Stimulated activated CD8-positive, alpha-beta memory T cell treated with anti-CD3 and anti-CD28 coated beads, Interleukin-15, amount 100 ng/mL, for 4 hours (primary cell): Measurements from ENCODE around the gene ALKBH5.
A peak's percentile ranks its signal among the peaks of the same experiment; 100 is the strongest.

ENCODE experiments used
- DNase-seq, 2 donors: peaks; one replicate each; pipeline ENCODE4 v3.0.0-alpha.2; 2020; ENCODE audit warnings: low read depth in 2 of 2

Gene ALKBH5

DNA sequence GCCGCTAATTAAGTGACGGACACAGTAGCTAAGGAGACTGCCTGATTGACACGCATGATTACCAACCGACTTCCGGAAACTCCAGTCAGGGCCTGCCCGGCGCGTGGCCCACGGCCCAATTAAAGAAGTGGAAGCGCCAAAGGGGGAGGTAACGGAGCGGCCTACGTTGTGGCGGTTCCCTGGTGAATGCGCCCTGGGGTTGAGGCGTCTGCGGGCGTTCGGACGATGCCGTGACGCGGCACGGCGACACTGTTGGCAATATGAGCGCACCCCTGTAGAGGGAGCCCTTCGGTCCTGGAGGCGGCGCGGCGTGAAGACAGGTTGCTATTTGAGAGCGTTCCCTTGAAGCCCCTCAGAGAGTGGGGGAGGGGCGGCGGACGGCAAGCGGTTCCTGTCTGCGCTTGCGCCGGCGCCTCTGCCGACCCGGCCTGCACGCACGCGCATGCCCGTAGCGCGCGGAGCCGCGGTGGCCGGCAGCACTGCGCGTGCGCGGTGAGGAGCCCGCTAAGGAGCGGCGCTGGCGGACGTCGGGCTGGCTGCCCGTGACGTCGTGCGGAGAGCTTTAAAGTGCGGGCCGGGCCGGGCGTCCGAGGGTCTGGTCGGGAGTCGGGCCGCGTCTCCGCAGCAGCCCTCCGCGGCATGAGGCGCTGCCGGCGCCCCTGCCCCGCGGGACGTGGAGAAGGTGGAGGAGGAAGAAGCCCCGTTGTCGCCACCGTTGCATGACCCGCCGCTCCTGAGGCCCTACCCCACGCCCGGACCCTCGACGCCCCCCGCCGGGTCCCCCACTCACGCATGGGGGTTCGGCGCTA lies at the start of gene ALKBH5:
TSS of gene ALKBH5 (plus strand) at position 495 of the 809 bp plus-strand sequence. CDS start 416 bp downstream, outside the sequence.
- DNase-seq, result peak; percentile 95 to 96

DNA sequence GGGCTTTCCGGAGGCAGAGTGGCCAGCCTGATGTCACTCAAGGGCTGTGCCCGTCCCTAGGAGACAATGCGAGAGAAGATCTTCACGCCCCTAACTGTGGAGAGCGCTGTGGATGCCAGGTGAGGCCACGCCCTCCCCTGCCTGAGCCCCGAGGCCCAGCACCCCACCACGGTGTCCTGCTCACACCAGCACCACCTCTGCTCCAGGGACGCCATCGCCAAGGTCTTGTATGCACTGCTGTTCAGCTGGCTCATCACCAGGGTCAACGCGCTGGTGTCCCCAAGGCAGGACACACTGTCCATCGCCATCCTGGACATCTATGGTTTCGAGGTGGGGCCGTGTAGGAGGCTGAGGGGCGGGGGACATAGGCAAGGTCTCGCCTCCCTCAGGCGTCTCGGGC lies 47.3 kb upstream of the ALKBH5 start:
- DNase-seq, result no peak

DNA sequence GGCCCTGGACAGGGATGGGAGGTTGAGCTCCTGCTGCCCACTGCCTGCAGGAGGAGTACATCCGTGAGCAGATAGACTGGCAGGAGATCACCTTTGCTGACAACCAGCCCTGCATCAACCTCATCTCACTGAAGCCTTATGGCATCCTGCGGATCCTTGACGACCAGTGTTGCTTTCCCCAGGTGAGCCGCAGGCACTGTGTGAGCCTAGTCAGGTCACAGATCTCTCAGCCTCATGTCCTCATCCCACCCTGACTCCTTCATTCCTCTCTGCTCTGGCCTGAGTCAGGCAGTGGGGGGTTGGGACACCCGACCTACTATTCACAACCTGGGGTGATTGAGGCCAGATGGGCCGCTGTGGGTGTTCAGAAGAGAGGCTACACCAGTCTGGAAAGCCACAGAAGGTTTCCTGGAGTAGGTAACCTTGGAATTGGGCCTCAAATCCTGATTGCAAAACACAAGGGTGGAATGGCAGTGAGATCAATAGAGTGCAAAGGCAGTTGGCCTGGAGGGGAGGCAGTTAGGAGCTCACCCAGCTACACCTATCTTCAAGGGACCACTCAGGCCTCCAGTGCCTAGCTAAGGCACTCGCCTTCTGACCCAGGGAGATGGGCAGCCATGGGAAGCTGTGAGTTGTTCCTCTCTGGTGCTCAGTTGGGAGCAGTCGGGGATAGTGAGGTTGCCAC lies 45.4 kb upstream of the ALKBH5 start:
- DNase-seq, result no peak

- no peak for DNase-seq
Observed at GRCh38 chr17:18139092-18139491, 44.5 kb upstream of the ALKBH5 start.

DNA sequence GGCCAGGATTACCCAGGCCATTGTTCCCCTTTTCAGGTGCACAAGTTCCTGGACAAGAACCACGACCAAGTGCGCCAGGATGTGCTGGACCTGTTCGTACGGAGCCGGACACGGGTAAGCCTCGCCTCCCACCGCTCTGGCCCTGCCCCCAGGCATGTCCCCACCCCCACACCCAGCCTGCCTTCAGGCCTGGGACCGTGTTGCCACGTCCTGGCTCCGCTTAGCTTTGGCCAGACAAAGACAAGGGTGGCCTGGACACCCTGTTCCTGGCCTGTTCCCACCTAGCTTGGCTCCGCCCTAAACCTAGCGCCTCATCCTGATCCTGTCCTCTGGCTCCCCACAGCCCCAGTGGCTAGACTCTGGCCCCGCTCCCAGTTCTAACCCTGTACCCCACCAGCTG lies 44.1 kb upstream of the ALKBH5 start:
- DNase-seq, result no peak

GRCh38 chr17:18139949-18140348 lies 43.7 kb upstream of the ALKBH5 start:
- DNase-seq, result no peak

GRCh38 chr17:18140648-18141047 lies 43.0 kb upstream of the ALKBH5 start:
- DNase-seq, result no peak

DNA sequence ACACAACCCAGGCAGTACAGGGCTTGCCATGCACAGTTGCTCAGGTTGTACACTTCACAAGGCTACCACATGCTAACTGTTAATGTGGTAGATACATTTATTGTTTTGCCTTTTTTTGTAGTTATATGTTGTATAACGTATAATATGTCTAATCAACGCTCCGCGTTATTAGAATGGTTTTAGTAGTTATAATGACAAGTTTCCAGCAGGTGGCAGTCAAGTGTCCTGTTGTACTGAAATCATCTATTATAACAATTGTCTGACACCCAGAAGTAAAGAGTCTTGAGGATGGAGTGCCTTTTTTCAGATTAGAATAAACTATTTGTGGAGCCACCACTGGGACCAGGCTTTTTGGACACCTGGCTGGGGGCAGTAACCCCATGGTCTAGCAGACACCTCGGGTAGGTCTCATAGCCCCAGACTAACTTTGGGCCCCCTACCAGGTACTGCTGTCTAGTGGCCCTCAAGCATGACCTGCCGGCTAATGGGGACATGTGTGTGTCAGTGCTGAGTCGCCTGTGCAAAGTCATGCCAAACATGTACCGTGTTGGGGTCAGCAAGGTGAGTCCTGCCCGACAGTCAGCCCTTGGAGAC lies 42.3 kb upstream of the ALKBH5 start:
- DNase-seq, result no peak

DNA sequence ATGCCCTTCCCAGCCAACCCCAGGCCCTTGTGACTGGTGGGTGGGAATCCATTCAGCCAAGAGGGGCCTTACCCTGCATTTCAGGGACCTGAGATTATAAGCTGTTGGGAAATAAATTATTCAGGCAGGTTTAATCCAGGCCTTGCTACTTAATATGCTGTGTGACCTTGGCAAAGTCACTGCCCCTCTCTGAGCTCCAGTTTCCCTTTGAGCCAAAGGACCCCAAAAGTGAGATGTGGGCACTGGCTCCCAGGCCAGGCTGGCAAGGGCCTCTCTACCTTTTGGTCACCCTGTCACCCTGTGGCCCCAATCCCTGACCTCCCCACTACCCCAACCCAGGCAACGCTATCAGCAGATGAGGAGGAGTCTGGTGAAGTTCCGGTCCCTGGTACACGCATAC lies 41.2 kb upstream of the ALKBH5 start:
- DNase-seq, result no peak

DNA sequence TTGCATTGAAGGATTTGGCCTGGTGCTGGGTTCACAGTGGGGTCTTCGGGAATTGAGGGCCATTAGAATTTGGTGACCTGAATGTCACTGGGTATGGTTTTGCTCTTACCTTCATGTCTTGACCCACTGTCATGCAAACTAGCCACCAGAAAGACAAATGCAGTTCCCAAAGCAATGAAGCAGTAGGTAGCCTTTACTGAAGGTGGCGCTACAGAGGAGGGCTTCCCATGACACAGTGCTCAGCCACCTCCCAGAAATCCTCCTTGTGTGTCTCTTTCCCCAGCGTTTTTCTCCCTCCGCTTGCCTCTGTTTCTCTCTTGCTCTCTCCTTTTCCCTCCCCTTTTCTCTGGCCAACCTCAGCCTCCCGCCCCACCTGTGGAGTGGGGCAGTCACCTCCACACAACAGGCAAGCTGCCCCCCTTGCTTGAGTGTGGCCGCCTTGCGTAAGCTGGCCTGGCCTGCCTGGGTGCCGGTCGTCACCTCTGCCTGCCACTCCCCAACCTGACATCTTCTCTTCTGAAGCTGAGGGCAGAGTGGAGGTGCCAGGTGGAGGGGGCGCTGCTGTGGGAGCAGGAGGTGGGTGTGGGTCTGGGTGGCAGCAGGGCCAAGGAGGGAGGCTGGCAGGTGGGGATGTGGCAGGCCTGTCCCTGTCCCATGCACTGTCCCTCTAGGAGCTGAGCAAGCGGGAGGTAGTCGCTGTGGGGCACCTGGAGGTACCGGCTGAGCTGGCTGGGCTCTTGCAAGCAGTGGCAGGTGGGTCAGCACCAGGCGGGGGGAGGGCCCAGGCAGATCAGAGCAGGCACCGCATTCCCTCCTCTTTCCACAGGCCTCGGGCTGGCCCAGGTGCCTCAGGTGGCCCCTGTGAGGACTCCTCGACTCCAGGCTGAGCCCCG lies 40.3 kb upstream of the ALKBH5 start:
- no peak for DNase-seq

GRCh38 chr17:18144261-18144660 lies 39.4 kb upstream of the ALKBH5 start:
- no peak for DNase-seq

DNA sequence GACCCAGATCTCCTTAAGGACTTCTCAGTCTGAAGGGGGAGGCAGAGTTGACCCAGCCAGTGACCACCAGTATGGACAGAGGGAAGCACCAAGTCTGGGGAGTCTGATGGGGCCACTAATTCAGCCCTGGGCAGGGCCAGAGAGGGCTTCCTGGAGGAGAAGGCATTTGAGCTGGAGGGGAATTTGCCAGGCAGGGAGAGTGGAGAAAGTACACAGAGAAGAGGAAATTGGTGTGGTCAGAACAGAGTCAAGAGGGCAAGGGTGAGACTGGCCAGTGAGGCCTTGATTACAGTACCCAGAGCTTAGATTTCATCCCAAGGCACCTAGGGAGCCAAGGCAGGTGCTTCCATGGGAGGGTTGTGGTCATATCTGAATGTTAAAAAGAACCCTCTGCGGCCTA lies 38.8 kb upstream of the ALKBH5 start:
- no peak for DNase-seq

DNA sequence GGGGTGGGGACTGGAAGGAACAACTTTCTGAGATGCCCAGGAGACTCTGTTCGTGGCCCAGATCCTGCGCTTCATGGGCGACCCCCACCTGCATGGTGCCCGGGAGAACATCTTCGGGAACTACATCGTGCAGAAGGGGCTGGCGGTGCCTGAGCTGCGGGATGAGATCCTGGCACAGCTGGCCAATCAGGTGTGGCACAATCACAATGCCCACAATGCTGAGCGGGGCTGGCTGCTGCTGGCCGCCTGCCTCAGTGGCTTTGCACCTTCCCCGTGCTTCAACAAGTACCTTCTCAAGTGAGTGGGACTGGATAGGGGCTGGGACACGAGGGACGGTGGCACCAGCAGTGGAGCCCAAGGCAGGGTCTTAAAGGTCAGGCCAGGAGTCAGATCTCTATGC lies 37.8 kb upstream of the ALKBH5 start:
- DNase-seq, result no peak

DNA sequence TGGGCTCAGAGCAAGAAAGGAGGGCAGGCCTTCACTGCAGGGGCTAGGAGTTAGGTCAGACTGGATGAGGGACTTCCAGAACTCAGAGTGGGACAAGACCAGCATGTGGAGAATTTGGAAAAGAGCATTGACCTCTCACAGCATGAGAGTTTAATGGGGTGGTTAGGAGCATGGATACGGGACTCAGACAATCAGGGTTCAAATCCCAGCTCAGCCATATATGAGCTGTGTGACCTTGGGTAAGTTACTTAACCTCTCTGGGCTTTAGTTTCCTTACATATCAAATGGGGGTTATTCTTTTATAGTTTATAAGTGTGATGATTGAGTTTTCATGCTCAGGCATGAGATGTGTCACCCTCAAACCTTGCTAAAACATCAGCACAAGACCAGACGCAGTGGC lies 37.4 kb upstream of the ALKBH5 start:
- DNase-seq, result no peak

DNA sequence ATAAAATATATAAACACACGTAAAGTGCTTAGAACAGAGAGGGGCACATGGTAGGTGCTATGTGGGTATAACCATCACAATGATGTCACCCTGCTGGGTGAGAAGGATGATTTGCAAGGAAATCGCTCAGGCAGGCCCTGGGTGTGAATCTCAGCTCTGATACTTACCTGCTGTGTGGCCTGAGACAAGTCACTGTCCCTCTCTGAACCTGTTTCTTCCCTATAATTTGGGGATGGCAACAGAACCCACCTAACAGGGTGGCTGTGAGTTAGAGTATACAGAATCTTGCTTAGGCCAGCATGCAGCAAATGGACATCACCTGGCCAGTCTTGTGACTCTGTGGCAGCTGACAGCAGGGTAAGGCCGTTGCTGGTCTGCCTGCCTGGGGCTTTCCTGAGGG lies 36.6 kb upstream of the ALKBH5 start:
- no peak for DNase-seq

DNA sequence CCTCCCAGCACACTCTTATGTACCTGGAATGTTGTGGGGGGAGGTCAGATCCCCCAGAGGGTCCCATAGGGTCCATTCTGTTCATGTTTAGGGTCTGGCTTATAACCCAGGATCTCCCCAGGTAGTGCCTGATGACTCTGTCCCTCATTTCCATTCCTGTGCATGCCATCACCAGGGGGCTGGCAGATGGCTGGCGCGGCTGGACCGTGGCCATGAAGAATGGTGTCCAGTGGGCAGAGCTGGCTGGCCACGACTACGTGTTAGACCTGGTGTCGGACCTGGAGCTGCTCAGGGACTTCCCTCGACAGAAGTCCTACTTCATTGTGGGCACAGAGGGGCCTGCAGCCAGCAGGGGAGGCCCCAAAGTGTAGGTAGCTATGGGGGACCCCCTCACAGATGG lies 35.0 kb upstream of the ALKBH5 start:
- no peak for DNase-seq

DNA sequence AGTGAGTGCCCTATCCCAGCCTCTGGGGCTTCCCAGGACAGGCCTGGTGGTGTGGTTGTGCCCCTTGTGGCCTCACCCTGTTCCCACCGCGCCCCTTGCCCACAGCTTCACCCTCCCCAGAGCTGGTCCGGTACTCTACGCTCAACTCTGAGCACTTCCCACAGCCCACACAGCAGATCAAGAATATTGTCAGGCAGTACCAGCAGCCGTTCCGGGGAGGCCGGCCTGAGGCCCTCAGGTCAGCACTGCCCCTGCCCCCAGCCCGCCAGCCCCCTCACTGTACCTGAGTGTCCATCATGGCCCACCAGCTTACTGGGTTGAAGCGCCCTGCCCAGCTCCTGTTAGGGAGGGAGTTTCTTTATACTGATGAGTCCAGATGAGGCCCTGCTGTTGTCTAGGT lies 32.3 kb upstream of the ALKBH5 start:
- no peak for DNase-seq

DNA sequence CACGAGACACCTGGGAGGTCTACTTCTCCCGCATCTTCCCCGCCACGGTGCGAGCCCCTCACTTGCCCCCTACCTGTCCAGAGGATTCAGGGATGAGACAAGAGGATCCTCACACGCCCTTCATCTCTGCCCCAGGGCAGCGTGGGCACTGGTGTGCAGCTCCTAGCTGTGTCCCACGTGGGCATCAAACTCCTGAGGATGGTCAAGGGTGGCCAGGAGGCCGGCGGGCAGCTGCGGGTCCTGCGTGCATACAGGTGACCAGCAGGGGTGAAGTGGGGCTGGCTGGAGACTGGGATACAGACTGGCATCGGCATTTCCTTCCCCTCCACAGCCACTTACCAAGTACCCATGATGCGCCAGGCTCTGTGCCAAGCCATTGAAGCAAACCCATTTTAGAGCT lies 28.4 kb upstream of the ALKBH5 start:
- no peak for DNase-seq

DNA sequence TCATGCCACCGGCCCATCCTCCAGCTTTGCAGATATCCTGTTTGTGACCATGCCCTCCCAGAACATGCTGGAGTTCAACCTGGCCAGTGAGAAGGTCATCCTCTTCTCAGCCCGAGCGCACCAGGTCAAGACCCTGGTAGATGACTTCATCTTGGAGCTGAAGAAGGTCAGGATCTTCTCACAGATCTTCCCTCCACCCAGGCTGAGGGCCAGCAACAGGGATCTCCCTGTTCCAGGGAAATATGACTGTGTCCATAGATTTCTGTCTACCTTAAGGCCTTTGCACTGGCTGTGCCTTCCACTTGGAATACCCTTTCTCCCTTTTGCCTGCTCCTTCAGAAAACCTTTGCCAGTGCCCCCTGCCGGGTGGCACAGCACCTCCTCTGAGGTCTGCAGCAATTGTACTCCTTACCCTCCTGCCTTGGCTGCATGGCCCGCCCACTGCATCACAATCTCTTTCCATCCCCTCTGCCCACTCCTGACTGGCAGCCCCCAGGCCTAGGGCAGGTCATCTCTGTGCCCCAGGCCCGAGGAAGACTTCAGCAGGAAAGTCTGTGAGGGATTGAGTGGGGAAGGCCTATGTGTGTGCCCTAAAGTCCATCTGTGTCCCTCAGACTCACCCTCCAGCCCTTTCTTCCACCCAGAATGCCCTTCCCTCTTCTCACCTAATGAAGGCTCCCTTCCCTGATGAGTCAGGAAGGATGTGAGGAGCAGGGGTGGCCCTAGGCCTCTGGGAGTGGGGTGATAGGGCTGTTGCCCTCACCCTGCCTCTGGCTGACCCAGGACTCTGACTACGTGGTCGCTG lies 27.3 kb upstream of the ALKBH5 start:
- no peak for DNase-seq

DNA sequence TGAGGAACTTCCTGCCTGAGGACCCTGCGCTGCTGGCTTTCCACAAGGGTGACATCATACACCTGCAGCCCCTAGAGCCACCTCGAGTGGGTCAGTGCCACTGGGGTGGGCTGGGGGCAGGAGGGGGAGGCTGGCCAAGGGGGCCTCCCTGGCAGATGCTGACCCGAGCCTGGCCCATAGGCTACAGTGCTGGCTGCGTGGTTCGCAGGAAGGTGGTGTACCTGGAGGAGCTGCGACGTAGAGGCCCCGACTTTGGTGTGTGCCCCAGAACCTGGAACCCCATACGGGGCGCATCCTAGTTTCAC lies 26.7 kb upstream of the ALKBH5 start:
- DNase-seq, result no peak

- no peak for DNase-seq
Observed at GRCh38 chr17:18157354-18157985, 26.2 kb upstream of the ALKBH5 start.
